KOPT-K1 (cell line): ENCODE measurements around the gene MGAT4B.
"Not testable (repeated sequence)": the region's sequence is repeated elsewhere in the genome, so short reads cannot be mapped to it uniquely, and the experiment has no call there.

Source experiments
- H3K27ac ChIP-seq: fragments of 200-600 bp; sonication (generic); 2 replicates; pipeline ENCODE4 v1.5.1; 2016; ENCODE audit warnings: antibody characterized with exemption, mild to moderate bottlenecking, low read depth, low read length; ENCODE audit not compliant: poor library complexity, severe bottlenecking
- H3K36me3 ChIP-seq: fragments of 200-600 bp; sonication (generic); 2 replicates; pipeline ENCODE4 v1.5.1; 2017; ENCODE audit warnings: antibody characterized with exemption, mild to moderate bottlenecking, low read length, moderate library complexity; ENCODE audit not compliant: insufficient read depth
- H3K9me3 ChIP-seq: fragments of 200-600 bp; sonication (generic); 2 replicates; pipeline ENCODE4 v1.5.1; 2017; ENCODE audit warnings: antibody characterized with exemption, low read length, mild to moderate bottlenecking; ENCODE audit not compliant: insufficient read depth, poor library complexity, severe bottlenecking

Gene MGAT4B

GRCh38 chr5:179806250-179807048 is at the start of gene MGAT4B:
TSS of gene MGAT4B (minus strand) at chr5:179806866. CDS start at chr5:179806583, 283 bp downstream.
- peak within 1 kb of the TSS; percentile 52 for H3K27ac ChIP-seq
- H3K9me3 ChIP-seq: no peaks in the 10 kb centered on the region
- no peaks in the 10 kb centered on the region for H3K36me3 ChIP-seq

GRCh38 chr5:179854356-179854755 is 47.7 kb upstream of the MGAT4B start:
- Histone ChIP-seq H3K36me3 (peaks cover 36% of the 10 kb centered on the region), H3K27ac (no peak overlapping the region), H3K9me3 (no peaks in the 10 kb centered on the region)

- Histone ChIP-seq H3K9me3 (no peaks in the 10 kb centered on the region), H3K27ac (no peak overlapping the region), H3K36me3 (peaks cover 46% of the 10 kb centered on the region)
These were observed 46.4 kb upstream of the MGAT4B start for GRCh38 chr5:179852993-179853547.

GRCh38 chr5:179841621-179842020 is 35.0 kb upstream of the MGAT4B start:
- Histone ChIP-seq H3K9me3 (peaks cover 11% of the 10 kb centered on the region), H3K36me3 (peaks cover 38% of the 10 kb centered on the region), H3K27ac (no peak overlapping the region)

- Histone ChIP-seq H3K9me3 (peaks cover 11% of the 10 kb centered on the region), H3K36me3 (peaks cover 40% of the 10 kb centered on the region)
These were observed 34.1 kb upstream of the MGAT4B start for GRCh38 chr5:179840766-179841165.

GRCh38 chr5:179840321-179840720 is 33.7 kb upstream of the MGAT4B start:
- Histone ChIP-seq H3K36me3 (peaks cover 41% of the 10 kb centered on the region), H3K27ac (no peak overlapping the region)

More at GRCh38 chr5:179840766-179841165, 34.1 kb upstream of the MGAT4B start:
- no peak overlapping the region for H3K27ac ChIP-seq

GRCh38 chr5:179839328-179840256 is 32.9 kb upstream of the MGAT4B start:
- H3K9me3 ChIP-seq: peaks cover 3% of the 10 kb centered on the region
- peaks cover 41% of the 10 kb centered on the region for H3K36me3 ChIP-seq
- H3K27ac ChIP-seq: no peak overlapping the region

More at GRCh38 chr5:179840321-179840720, 33.7 kb upstream of the MGAT4B start:
- peaks cover 10% of the 10 kb centered on the region for H3K9me3 ChIP-seq

- Histone ChIP-seq H3K36me3 (peaks cover 60% of the 10 kb centered on the region), H3K27ac (peak overlapping the region; percentile 68), H3K9me3 (no peaks in the 10 kb centered on the region)
These were observed 30.7 kb upstream of the MGAT4B start for GRCh38 chr5:179837076-179838011.

GRCh38 chr5:179836225-179837019 is 29.8 kb upstream of the MGAT4B start:
- peaks cover 66% of the 10 kb centered on the region for H3K36me3 ChIP-seq
- peak overlapping the region; percentile 68 for H3K27ac ChIP-seq
- H3K9me3 ChIP-seq: no peaks in the 10 kb centered on the region

- H3K36me3 ChIP-seq: peaks cover 74% of the 10 kb centered on the region
These were observed 28.2 kb upstream of the MGAT4B start for GRCh38 chr5:179834871-179835270.

GRCh38 chr5:179834120-179834519 is 27.5 kb upstream of the MGAT4B start:
- H3K36me3 ChIP-seq: peaks cover 75% of the 10 kb centered on the region
- H3K9me3 ChIP-seq: peaks cover 7% of the 10 kb centered on the region
- no peak overlapping the region for H3K27ac ChIP-seq

More at GRCh38 chr5:179834871-179835270, 28.2 kb upstream of the MGAT4B start:
- not testable (repeated sequence) for H3K27ac ChIP-seq, H3K9me3 ChIP-seq

- peaks cover 75% of the 10 kb centered on the region for H3K36me3 ChIP-seq
These were observed 27.0 kb upstream of the MGAT4B start for GRCh38 chr5:179833709-179834070.

GRCh38 chr5:179833056-179833708 is 26.5 kb upstream of the MGAT4B start:
- Histone ChIP-seq H3K36me3 (peaks cover 71% of the 10 kb centered on the region), H3K27ac (no peak overlapping the region)

More at GRCh38 chr5:179833709-179834070, 27.0 kb upstream of the MGAT4B start:
- Histone ChIP-seq H3K27ac (no peak overlapping the region), H3K9me3 (peaks cover 7% of the 10 kb centered on the region)

More at GRCh38 chr5:179833056-179833708, 26.5 kb upstream of the MGAT4B start:
- peaks cover 7% of the 10 kb centered on the region for H3K9me3 ChIP-seq
